Panc1 (cell line): Measurements from ENCODE around the gene RNF167. TPM values are rescaled to one million over a fixed set of nuclear protein-coding genes. Genes with fewer than 3 reads are reported as not detected.

Experiments
- ATAC-seq: fragments of 200-7000 bp; cut with Tn5 transposase; 2 replicates; pipeline ENCODE4 v1.9.1; 2020; ENCODE audit warnings: mild to moderate bottlenecking, moderate library complexity
- BruUV-seq: library from RNA; stranded (reverse); fragments of 400-500 nt; replicated peaks from 2 replicates; lab custom pipeline; 2021; lab: Mats Ljungman, UMichigan
- CTCF ChIA-PET: fragments of 300-600 bp; sonication (Branson Sonifier 250); formaldehyde crosslinking; loops from one replicate; lab custom pipeline; 2022; ENCODE audit warnings: antibody characterized with exemption; lab: Charles Lee
- POLR2A ChIA-PET: fragments of 300-600 bp; sonication (Branson Sonifier 250); formaldehyde crosslinking; loops from one replicate; lab custom pipeline; 2022; ENCODE audit warnings: antibody characterized with exemption; lab: Charles Lee
- DNase-seq: peaks from one replicate; pipeline ENCODE4 v3.0.0-alpha.2; 2010; ENCODE audit warnings: low read depth, low spot score
- H3K27ac ChIP-seq: 2 replicates; pipeline ENCODE4 v1.5.1; 2011; ENCODE audit warnings: mild to moderate bottlenecking, low read length, inconsistent platforms
- H3K27me3 ChIP-seq: fragments of 200-500 bp; sonication (Bioruptor generic); 2 replicates; pipeline ENCODE4 v1.6.0; 2014; ENCODE audit warnings: low read length, inconsistent platforms; ENCODE audit not compliant: control insufficient read depth, insufficient read depth
- H3K36me3 ChIP-seq: fragments of 200-500 bp; sonication (Bioruptor generic); 2 replicates; pipeline ENCODE4 v1.5.1; 2014; ENCODE audit warnings: inconsistent platforms, mild to moderate bottlenecking, low read length, moderate library complexity; ENCODE audit not compliant: control insufficient read depth, insufficient read depth
- H3K4me1 ChIP-seq: 2 replicates; pipeline ENCODE4 v1.5.1; 2011; ENCODE audit warnings: inconsistent platforms, mild to moderate bottlenecking, low read length, moderate library complexity; ENCODE audit not compliant: control insufficient read depth, insufficient read depth
- H3K4me3 ChIP-seq, 2 experiments: 2 replicates each; pipeline ENCODE4 v1.5.1; 2011 to 2012; ENCODE audit warnings: low read depth in 2 of 2, low read length in 2 of 2, mild to moderate bottlenecking in 2 of 2, inconsistent platforms in 1 of 2, moderate library complexity in 1 of 2
- H3K9me3 ChIP-seq: fragments of 200-500 bp; sonication (Bioruptor generic); 2 replicates; pipeline ENCODE4 v1.5.1; 2014; ENCODE audit warnings: low read depth, mild to moderate bottlenecking, inconsistent platforms, low read length, moderate library complexity; ENCODE audit not compliant: control insufficient read depth, insufficient read depth
- POLR2AphosphoS5 ChIP-seq: IDR thresholded peaks from 2 replicates; pipeline ENCODE4 v1.6.1; 2012; ENCODE audit warnings: mild to moderate bottlenecking, low read depth, low read length, moderate library complexity
- SIN3A ChIP-seq: IDR thresholded peaks from 2 replicates; pipeline ENCODE4 v1.6.1; 2012; ENCODE audit warnings: low read depth, mild to moderate bottlenecking, low read length, moderate library complexity, borderline replicate concordance; ENCODE audit not compliant: insufficient read depth
- TCF7L2 ChIP-seq: IDR thresholded peaks from 2 replicates; pipeline ENCODE4 v1.6.1; 2011; ENCODE audit warnings: mild to moderate bottlenecking, low read depth, low read length, inconsistent platforms
- in situ Hi-C: cut with HindIII; loops from 2 replicates; pipeline ENCODE4 v1.10.0; 2016; ENCODE audit warnings: low sequenced_read_pairs, low pct_unique_long_range_greater_than_20kb
- intact Hi-C: fragments of 100-400 bp; cut with micrococcal nuclease; formaldehyde crosslinking; loops from one replicate; pipeline ENCODE4 v1.10.0; 2022; ENCODE audit not compliant: unreplicated experiment
- total RNA-seq: library from RNA; stranded (reverse); gene quantifications from one replicate; pipeline ENCODE4 v1.2.1, GENCODE V29; 2021; ENCODE audit not compliant: unreplicated experiment
- TF ChIP-seq, protein P1 (sequence below): fragments of 450-650 bp; IDR thresholded peaks from 2 replicates; pipeline ENCODE4 v1.5.1; 2017; ENCODE audit warnings: mild to moderate bottlenecking
- TF ChIP-seq, protein P2 (sequence below), 2 experiments: IDR thresholded peaks; 2 replicates each; pipeline ENCODE4 v1.6.1; 2011 to 2012; ENCODE audit warnings: low read depth in 2 of 2, control low read depth in 1 of 2, low read length in 1 of 2, mild to moderate bottlenecking in 1 of 2, moderate library complexity in 1 of 2; ENCODE audit not compliant: insufficient read depth in 1 of 2

RNF167 gene
- total RNA-seq, 1 experiment from 2014 or later, result 95.8 TPM

DNA sequence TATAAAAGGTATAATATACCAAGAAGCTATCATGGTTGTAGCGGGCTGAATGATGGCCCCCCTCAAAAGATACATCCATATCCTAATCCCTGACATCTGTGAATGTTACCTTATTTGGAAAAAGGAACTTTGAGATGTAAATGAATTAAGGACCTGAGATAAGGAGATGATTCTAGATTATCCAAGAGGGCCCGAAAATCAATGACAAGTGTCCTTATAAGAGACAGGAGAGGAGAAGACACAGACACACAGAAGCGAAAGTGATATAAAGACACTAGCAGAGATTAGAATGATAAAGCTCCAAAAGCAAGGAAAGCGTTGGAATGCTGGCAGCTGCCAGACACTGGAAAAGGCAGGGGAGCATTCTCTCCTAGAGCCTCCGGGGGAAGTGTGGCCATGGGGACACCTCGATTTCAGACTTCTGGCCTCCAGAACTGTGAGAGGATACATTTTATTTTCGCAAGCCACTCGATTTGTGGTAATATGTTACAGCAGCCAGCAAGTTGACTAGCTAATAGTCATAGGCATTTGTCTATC lies 20.5 kb upstream of the RNF167 start:
- Histone ChIP-seq H3K4me1 (no peaks in the 10 kb centered on the region), H3K27ac (no peak overlapping the region), H3K27me3 (no peaks in the 10 kb centered on the region), H3K4me3 (no peak overlapping the region), H3K36me3 (no peaks in the 10 kb centered on the region), H3K9me3 (no peaks in the 10 kb centered on the region)
- TF ChIP-seq, protein P1, sequence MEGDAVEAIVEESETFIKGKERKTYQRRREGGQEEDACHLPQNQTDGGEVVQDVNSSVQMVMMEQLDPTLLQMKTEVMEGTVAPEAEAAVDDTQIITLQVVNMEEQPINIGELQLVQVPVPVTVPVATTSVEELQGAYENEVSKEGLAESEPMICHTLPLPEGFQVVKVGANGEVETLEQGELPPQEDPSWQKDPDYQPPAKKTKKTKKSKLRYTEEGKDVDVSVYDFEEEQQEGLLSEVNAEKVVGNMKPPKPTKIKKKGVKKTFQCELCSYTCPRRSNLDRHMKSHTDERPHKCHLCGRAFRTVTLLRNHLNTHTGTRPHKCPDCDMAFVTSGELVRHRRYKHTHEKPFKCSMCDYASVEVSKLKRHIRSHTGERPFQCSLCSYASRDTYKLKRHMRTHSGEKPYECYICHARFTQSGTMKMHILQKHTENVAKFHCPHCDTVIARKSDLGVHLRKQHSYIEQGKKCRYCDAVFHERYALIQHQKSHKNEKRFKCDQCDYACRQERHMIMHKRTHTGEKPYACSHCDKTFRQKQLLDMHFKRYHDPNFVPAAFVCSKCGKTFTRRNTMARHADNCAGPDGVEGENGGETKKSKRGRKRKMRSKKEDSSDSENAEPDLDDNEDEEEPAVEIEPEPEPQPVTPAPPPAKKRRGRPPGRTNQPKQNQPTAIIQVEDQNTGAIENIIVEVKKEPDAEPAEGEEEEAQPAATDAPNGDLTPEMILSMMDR, result no peak
- TF ChIP-seq POLR2AphosphoS5, result no peak
- TF ChIP-seq TCF7L2, result no peak
- no peak for TF ChIP-seq SIN3A
- TF ChIP-seq, protein P2, sequence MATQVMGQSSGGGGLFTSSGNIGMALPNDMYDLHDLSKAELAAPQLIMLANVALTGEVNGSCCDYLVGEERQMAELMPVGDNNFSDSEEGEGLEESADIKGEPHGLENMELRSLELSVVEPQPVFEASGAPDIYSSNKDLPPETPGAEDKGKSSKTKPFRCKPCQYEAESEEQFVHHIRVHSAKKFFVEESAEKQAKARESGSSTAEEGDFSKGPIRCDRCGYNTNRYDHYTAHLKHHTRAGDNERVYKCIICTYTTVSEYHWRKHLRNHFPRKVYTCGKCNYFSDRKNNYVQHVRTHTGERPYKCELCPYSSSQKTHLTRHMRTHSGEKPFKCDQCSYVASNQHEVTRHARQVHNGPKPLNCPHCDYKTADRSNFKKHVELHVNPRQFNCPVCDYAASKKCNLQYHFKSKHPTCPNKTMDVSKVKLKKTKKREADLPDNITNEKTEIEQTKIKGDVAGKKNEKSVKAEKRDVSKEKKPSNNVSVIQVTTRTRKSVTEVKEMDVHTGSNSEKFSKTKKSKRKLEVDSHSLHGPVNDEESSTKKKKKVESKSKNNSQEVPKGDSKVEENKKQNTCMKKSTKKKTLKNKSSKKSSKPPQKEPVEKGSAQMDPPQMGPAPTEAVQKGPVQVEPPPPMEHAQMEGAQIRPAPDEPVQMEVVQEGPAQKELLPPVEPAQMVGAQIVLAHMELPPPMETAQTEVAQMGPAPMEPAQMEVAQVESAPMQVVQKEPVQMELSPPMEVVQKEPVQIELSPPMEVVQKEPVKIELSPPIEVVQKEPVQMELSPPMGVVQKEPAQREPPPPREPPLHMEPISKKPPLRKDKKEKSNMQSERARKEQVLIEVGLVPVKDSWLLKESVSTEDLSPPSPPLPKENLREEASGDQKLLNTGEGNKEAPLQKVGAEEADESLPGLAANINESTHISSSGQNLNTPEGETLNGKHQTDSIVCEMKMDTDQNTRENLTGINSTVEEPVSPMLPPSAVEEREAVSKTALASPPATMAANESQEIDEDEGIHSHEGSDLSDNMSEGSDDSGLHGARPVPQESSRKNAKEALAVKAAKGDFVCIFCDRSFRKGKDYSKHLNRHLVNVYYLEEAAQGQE (IDR thresholded peaks at IDR 0.05; ENCODE audit: insufficient read depth in 1 of 2, low read depth in 2 of 2, low read length in 1 of 2), result no peak
- CTCF ChIA-PET, result no interaction called here
- POLR2A ChIA-PET, result interaction anchor here (0.7 kb wide), 1 partner anchor 67 kb away, joined by 8 read pairs; no protein-coding TSS in a partner anchor
- no TSS peak for BruUV-seq
- ATAC-seq, result no peak
- no peak for DNase-seq
- in situ Hi-C loops, result no loop called here
- intact Hi-C loops, result no loop called here

DNA sequence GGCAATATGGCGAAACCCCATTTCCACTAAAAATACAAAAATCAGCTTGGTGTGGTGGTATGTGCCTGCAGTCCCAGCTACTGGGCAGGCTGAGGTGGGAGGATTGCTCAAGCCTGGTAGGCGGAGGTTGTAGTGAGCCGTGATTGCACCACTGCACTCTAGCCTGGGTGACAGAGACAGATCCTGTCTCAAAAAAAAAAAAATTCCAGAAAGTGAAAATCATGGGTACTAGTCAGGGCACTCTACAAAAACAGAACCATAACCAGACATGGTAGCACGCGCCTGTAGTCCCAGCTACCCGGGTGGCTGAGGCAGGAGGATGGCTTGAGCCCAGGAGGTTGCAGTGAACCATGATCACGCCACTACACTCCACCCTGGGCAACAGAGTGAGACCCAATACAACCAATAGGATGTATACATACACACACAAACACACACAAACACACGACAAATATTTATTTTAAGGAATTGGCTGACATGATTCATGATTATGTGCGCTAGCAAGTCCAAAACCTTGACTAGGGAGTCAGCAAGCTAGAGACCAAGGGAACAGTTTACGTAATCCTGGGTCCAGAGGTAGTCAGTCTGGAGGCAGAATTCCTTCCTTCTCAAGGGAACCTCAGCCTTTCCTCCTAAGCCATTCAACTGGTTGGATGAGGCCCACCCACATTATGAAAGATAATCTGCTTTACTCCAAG lies 19.6 kb upstream of the RNF167 start:
- Histone ChIP-seq H3K27ac (no peak overlapping the region), H3K4me3 (no peak overlapping the region), H3K4me1 (no peaks in the 10 kb centered on the region), H3K27me3 (no peaks in the 10 kb centered on the region), H3K36me3 (no peaks in the 10 kb centered on the region), H3K9me3 (no peaks in the 10 kb centered on the region)
- ATAC-seq (no peak), DNase-seq (no peak)
- POLR2A ChIA-PET, result no interaction called here
- BruUV-seq, result no TSS peak
- intact Hi-C loops, result no loop called here
- in situ Hi-C loops, result no loop called here
- CTCF ChIA-PET, result interaction anchor here (0.6 kb wide), 1 partner anchor 202 kb away, joined by 3 read pairs; no protein-coding TSS in a partner anchor
- TF ChIP-seq SIN3A (no peak), POLR2AphosphoS5 (no peak), TCF7L2 (no peak)
- TF ChIP-seq, protein P2 (IDR thresholded peaks at IDR 0.05; ENCODE audit: insufficient read depth in 1 of 2, low read depth in 2 of 2, low read length in 1 of 2), result no peak
- TF ChIP-seq, protein P1, result no peak
